K562 (cell line): ENCODE results near the gene EPN2. TPM values are rescaled to one million over a fixed set of nuclear protein-coding genes. Genes with fewer than 3 reads are reported as not detected.

Source experiments
- ATAC-seq: fragments of 200-7000 bp; cut with Tn5 transposase; 3 replicates; pipeline ENCODE4 v1.9.1; 2020; ENCODE audit warnings: moderate library complexity
- BruUV-seq: library from RNA; stranded (reverse); fragments of 400-500 nt; replicated peaks from 2 replicates; lab custom pipeline; 2021; lab: Mats Ljungman, UMichigan
- CTCF ChIA-PET: fragments of 300-600 bp; formaldehyde crosslinking; extraction: SDS; loops from one replicate; lab custom pipeline; 2021; ENCODE audit warnings: low intra/inter-chr PET ratio; lab: Yijun Ruan, JAX
- POLR2A ChIA-PET: fragments of 300-600, 350-650 bp; sonication (Branson Sonifier 250); formaldehyde crosslinking; extraction: SDS; loops from one replicate; lab custom pipeline; 2021; ENCODE audit warnings: antibody characterized with exemption, inconsistent platforms; lab: Yijun Ruan, JAX
- DNase-seq, 4 experiments: peaks; one replicate each; pipeline versions ENCODE4 v3.0.0 to v3.0.0-alpha.2; 2011 to 2018; ENCODE audit warnings: low spot score in 3 of 4, mixed read lengths in 3 of 4; ENCODE audit errors: extremely low read depth in 1 of 4
- FAIRE-seq: peaks from 2 replicates; lab custom pipeline; 2011; peaks lifted over from hg19 to GRCh38; lab: Jason Lieb, UNC
- H2AFZ ChIP-seq: 2 replicates; pipeline ENCODE4 v1.6.0; 2011; ENCODE audit warnings: low read depth, low read length, control low read depth, inconsistent platforms
- H3K27ac ChIP-seq: fragments of 200-600 bp; 3 replicates; pipeline ENCODE4 v1.8.0; 2011; ENCODE audit warnings: low read depth, mild to moderate bottlenecking, control low read depth, inconsistent platforms, low read length, moderate library complexity, mixed read lengths; ENCODE audit errors: extremely low read depth
- H3K27me3 ChIP-seq, 2 experiments: fragments of 300-600 bp in 1 of 2; 2 replicates in 1 of 2; 3 replicates in 1 of 2; pipeline versions ENCODE4 v1.6.0 to v1.8.0; 2011; ENCODE audit warnings: inconsistent platforms in 2 of 2, low read length in 2 of 2, mild to moderate bottlenecking in 1 of 2, mixed read lengths in 1 of 2, moderate library complexity in 1 of 2; ENCODE audit not compliant: control insufficient read depth in 2 of 2, insufficient read depth in 2 of 2
- H3K36me3 ChIP-seq: fragments of 300-600 bp; 3 replicates; pipeline ENCODE4 v1.8.0; 2011; ENCODE audit warnings: mild to moderate bottlenecking, low read length, inconsistent platforms; ENCODE audit not compliant: control insufficient read depth, insufficient read depth
- H3K4me1 ChIP-seq, 2 experiments: fragments of 200-600 bp in 1 of 2; replicated peaks in 1 of 2; 2 replicates in 1 of 2; 3 replicates in 1 of 2; pipeline versions ENCODE4 v1.5.1 to v1.8.0; 2011; ENCODE audit warnings: inconsistent platforms in 2 of 2, low read length in 2 of 2, mild to moderate bottlenecking in 1 of 2, mixed read lengths in 1 of 2, moderate library complexity in 1 of 2; ENCODE audit not compliant: control insufficient read depth in 2 of 2, insufficient read depth in 2 of 2
- H3K4me2 ChIP-seq: 2 replicates; pipeline ENCODE4 v1.6.1; 2011; ENCODE audit warnings: low read length, control low read depth, inconsistent platforms, mixed read lengths; ENCODE audit not compliant: insufficient read depth
- H3K4me3 ChIP-seq: fragments of 200-600 bp; sonication (generic), shearing (Covaris generic); 2 replicates; pipeline ENCODE4 v1.5.1; 2016; ENCODE audit warnings: control low read depth, inconsistent platforms
- H3K79me2 ChIP-seq: fragments of 200-600 bp; 3 replicates; pipeline ENCODE4 v1.8.0; 2011; ENCODE audit warnings: low read length, inconsistent platforms; ENCODE audit not compliant: control insufficient read depth, insufficient read depth
- H3K9ac ChIP-seq, 2 experiments: 2 replicates each; pipeline versions ENCODE4 v1.6.0 to v1.6.1; 2011; ENCODE audit warnings: low read depth in 2 of 2, low read length in 2 of 2, control low read depth in 1 of 2, inconsistent platforms in 1 of 2, mild to moderate bottlenecking in 1 of 2, mixed read lengths in 1 of 2; ENCODE audit not compliant: insufficient read depth in 1 of 2
- H3K9me1 ChIP-seq: one replicate; pipeline ENCODE4 v1.6.0; 2011; ENCODE audit warnings: inconsistent platforms, mild to moderate bottlenecking, low read length, moderate library complexity; ENCODE audit not compliant: control insufficient read depth, insufficient read depth
- H3K9me3 ChIP-seq: replicated peaks from 2 replicates; pipeline ENCODE4 v1.5.1; 2011; ENCODE audit warnings: low read depth, low read length, inconsistent platforms; ENCODE audit not compliant: control insufficient read depth, insufficient read depth
- H4K20me1 ChIP-seq: replicated peaks from 2 replicates; pipeline ENCODE4 v1.6.1; 2011; ENCODE audit warnings: low read length, inconsistent platforms, mixed read lengths; ENCODE audit not compliant: control insufficient read depth, insufficient read depth
- ARHGAP35 ChIP-seq: fragments of 450-650 bp; IDR thresholded peaks from 2 replicates; pipeline ENCODE4 v1.6.1; 2018; ENCODE audit not compliant: partially characterized antibody
- ARID1B ChIP-seq: fragments of 450-650 bp; IDR thresholded peaks from 2 replicates; pipeline ENCODE4 v1.6.1; 2016; ENCODE audit warnings: antibody characterized with exemption, mild to moderate bottlenecking, inconsistent platforms
- ASH1L ChIP-seq: fragments of 450-650 bp; IDR thresholded peaks from 2 replicates; pipeline ENCODE4 v1.6.1; 2018; ENCODE audit warnings: borderline replicate concordance, mild to moderate bottlenecking, low read depth; ENCODE audit not compliant: partially characterized antibody
- CBFA2T2 ChIP-seq: fragments of 450-650 bp; conservative IDR thresholded peaks from 2 replicates; pipeline ENCODE4 v1.6.1; 2017; ENCODE audit warnings: mild to moderate bottlenecking
- DPF2 ChIP-seq: fragments of 450-650 bp; IDR thresholded peaks from 2 replicates; pipeline ENCODE4 v1.6.1; 2016
- FOXA1 ChIP-seq: fragments of 450-650 bp; IDR thresholded peaks from 2 replicates; pipeline ENCODE4 v1.6.1; 2016; ENCODE audit warnings: mild to moderate bottlenecking, borderline replicate concordance
- IRF2 ChIP-seq: sonication (generic); formaldehyde crosslinking; IDR thresholded peaks from 2 replicates; pipeline ENCODE4 v1.8.1; 2022; ENCODE audit warnings: mild to moderate bottlenecking, missing genetic modification reagents
- NCOR1 ChIP-seq: fragments of 450-650 bp; IDR thresholded peaks from 2 replicates; pipeline ENCODE4 v1.6.1; 2016; ENCODE audit warnings: mild to moderate bottlenecking, moderate library complexity
- NFIC ChIP-seq: fragments of 450-650 bp; IDR thresholded peaks from 2 replicates; pipeline ENCODE4 v1.6.1; 2017; ENCODE audit warnings: mild to moderate bottlenecking, inconsistent platforms
- PHF20 ChIP-seq: fragments of 450-650 bp; IDR thresholded peaks from 2 replicates; pipeline ENCODE4 v1.6.1; 2018; ENCODE audit not compliant: partially characterized antibody
- POLR3G ChIP-seq: IDR thresholded peaks from 2 replicates; pipeline ENCODE4 v1.6.1; 2011; ENCODE audit not compliant: insufficient read length, insufficient replicate concordance; ENCODE audit errors: extremely low read depth
- SMARCA4 ChIP-seq: fragments of 450-650 bp; IDR thresholded peaks from 2 replicates; pipeline ENCODE4 v1.6.1; 2016
- SREBF2 ChIP-seq: sonication (generic); formaldehyde crosslinking; IDR thresholded peaks from 2 replicates; pipeline ENCODE4 v1.4.0; 2020; ENCODE audit warnings: mild to moderate bottlenecking, missing genetic modification reagents
- STAT5A ChIP-seq: IDR thresholded peaks from 2 replicates; pipeline ENCODE4 v1.6.1; 2012; ENCODE audit warnings: low read length, inconsistent platforms, borderline replicate concordance
- TAL1 ChIP-seq: fragments of 450-650 bp; IDR thresholded peaks from 2 replicates; pipeline ENCODE4 v1.6.1; 2016; ENCODE audit warnings: mild to moderate bottlenecking
- TCF3 ChIP-seq: sonication (generic); formaldehyde crosslinking; IDR thresholded peaks from 2 replicates; pipeline ENCODE4 v1.4.0; 2020; ENCODE audit warnings: mild to moderate bottlenecking, missing genetic modification reagents
- TEAD4 ChIP-seq, 2 experiments: sonication (generic) in 1 of 2; formaldehyde crosslinking in 1 of 2; IDR thresholded peaks; 2 replicates each; pipeline versions ENCODE4 v1.6.1 to v1.8.0; 2012 to 2022; ENCODE audit warnings: borderline replicate concordance in 1 of 2, inconsistent platforms in 1 of 2, low read length in 1 of 2, mild to moderate bottlenecking in 1 of 2, missing genetic modification reagents in 1 of 2
- ZNF239 ChIP-seq: fragments of 250-450 bp; sonication (Bioruptor Pico); IDR thresholded peaks from 2 replicates; pipeline ENCODE4 v1.4.0; 2020; ENCODE audit warnings: mild to moderate bottlenecking
- ZZZ3 ChIP-seq: fragments of 450-650 bp; IDR thresholded peaks from 2 replicates; pipeline ENCODE4 v1.6.1; 2016; ENCODE audit warnings: antibody characterized with exemption, mild to moderate bottlenecking, moderate library complexity
- WGBS: fragments of 100-300 bp; shearing (Covaris generic); methylation state at CpG from one replicate; pipeline ENCODE4 v1.1.6; 2016; ENCODE audit warnings: low coverage, mixed read lengths; ENCODE audit not compliant: insufficient coverage; ENCODE audit errors: missing lambda C conversion rate; 5-methylcytosine and 5-hydroxymethylcytosine counted together
- in situ Hi-C: fragments of 300-500 bp; cut with MboI; formaldehyde crosslinking; loops from 4 replicates; pipeline ENCODE4 v1.15.0; 2018; ENCODE audit warnings: inconsistent platforms, mixed read lengths
- intact Hi-C: fragments of 100-400 bp; cut with micrococcal nuclease; formaldehyde crosslinking; loops from 2 replicates; pipeline ENCODE4 v1.14.2; 2022
- polyA plus RNA-seq, 8 experiments: library from polyadenylated mRNA; depleted of rRNA in 4 of 8; stranded (reverse) in 5 of 8; unstranded in 3 of 8; fragments of >200 nt; fragmentation: Nextera tagmentation in 2 of 8; fragmentation: Illumina TruSeq in 1 of 8; extraction: Ambion mirVana in 2 of 8; extraction: Trizol in 1 of 8; gene quantifications; 2 replicates each; pipeline versions ENCODE4 v1.2.1 to v1.2.3, GENCODE V29; 2011 to 2014; ENCODE audit warnings: inconsistent platforms in 1 of 8, missing spikeins in 1 of 8
- total RNA-seq, 7 experiments: library from RNA; depleted of rRNA in 6 of 7; stranded (reverse); fragments of >200 nt in 6 of 7; fragmentation: Illumina TruSeq in 2 of 7; extraction: Trizol in 2 of 7; gene quantifications; 2 replicates each; pipeline versions ENCODE4 v1.2.1 to v1.2.3, GENCODE V29; 2011 to 2021; ENCODE audit warnings: low replicate concordance in 1 of 7
- TF ChIP-seq, protein P1 (sequence below): fragments of 450-650 bp; IDR thresholded peaks from 2 replicates; pipeline ENCODE4 v1.6.1; 2017; ENCODE audit warnings: antibody characterized with exemption, mild to moderate bottlenecking

EPN2 gene
- total and polyA plus RNA-seq, 9 of the 15 experiments (the other 6 are each of a cell fraction or from before 2014, with no cell fraction given), result 1.0 to 12.9 (median 8.9) TPM

DNA sequence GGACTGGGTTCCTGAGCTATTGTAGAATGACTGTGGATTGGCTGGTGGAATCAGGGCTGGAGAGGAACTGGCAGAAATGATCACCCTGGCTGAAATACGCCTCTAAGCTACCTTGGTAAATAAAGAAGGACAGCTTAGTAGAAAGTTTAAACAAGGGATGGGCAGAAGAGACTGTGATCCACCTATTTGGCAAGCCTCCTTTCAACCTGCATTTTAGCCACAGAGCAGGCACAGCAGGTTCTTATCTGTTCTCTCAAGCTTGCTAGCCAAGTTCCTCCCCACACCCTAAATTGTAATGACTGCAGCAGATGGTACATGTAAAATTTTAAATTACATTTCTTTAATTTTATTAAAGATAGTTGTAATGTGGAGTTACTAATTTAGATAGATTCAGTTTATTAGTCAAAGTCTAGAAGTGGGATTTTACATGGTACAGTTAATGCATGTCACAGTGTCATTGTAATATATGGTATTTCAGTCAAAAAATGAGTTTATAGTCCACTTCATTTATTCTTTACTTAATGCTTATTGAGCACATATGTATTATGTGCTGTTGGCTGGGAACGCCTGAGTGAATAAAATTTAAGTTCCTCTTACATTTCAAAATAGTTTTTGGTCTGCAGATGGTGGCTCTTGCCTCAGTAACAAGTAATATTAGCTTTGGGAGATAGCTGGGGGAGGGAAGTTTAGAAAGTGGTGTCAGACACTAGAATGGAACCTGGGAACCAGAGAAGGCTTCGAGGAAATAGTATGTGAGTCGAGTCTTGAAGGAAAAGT is 11.2 kb downstream of the EPN2 start:
- intact Hi-C loops, result no loop called here
- Histone ChIP-seq H3K27ac (no peak overlapping the region; the same call in 2 of the 3 replicates), H3K9ac (peak overlapping the region in 1 of 2 experiments; percentile 9; a peak in 1 of 4 replicates), H2AFZ (no peak overlapping the region), H3K79me2 (peaks cover 22% of the 10 kb centered on the region), H4K20me1 (peaks cover 15% of the 10 kb centered on the region; the same call in 1 of the 2 replicates), H3K9me3 (no peaks in the 10 kb centered on the region), H3K36me3 (0 out of 3 replicates have a peak, but pooled peaks cover 4% of the 10 kb centered on the region), H3K4me2 (peak overlapping the region; percentile 18; the same call in 1 of the 2 replicates), H3K4me1 (peaks cover 12 to 28% of the 10 kb centered on the region in 2 experiments; a peak in 4 of 5 replicates), H3K27me3 (no peaks in the 10 kb centered on the region), H3K4me3 (no peak overlapping the region), H3K9me1 (peaks cover 2% of the 10 kb centered on the region)
- ChIA-PET POLR2A (interaction anchor here (0.8 to 3.6 kb wide), 3 partner anchors 10 to 114 kb away, joined by 6 to 16 read pairs (median 7); partner anchors contain the start of gene B9D1), CTCF (no interaction called here)
- ATAC-seq (peak; percentile 89), DNase-seq (peak; percentile 31 to 61 (median 52)), FAIRE-seq (peak; percentile 80)
- in situ Hi-C loops, result loop anchor here (10.0 kb wide), 1 partner anchor 144 kb away; no protein-coding TSS in a partner anchor
- 19% methylated on average over 4 of the region's 4 CpGs for whole genome bisulfite sequencing
- BruUV-seq, result no TSS peak
- TF ChIP-seq ARHGAP35 (no peak), NCOR1 (peak; percentile 25; the same call in 1 of the 2 replicates), POLR3G (no peak), IRF2 (no peak), SREBF2 (no peak), FOXA1 (no peak), ZNF239 (CRISPR knock-in tag) (no peak), ASH1L (no peak), TCF3 (CRISPR knock-in tag) (peak; percentile 63), ZZZ3 (no peak), TAL1 (peak; percentile 41; the same call in 1 of the 2 replicates), DPF2 (peak; percentile 15; the same call in 1 of the 2 replicates), TEAD4 (IDR thresholded peaks at IDR 0.05; ENCODE audit: low read length) (peak; percentile 69; the same call in 1 of the 2 replicates), TEAD4 (CRISPR knock-in tag; IDR thresholded peaks at IDR 0.05; ENCODE audit: borderline replicate concordance) (no peak), PHF20 (no peak), CBFA2T2 (peak; percentile 54; the same call in 1 of the 2 replicates), ARID1B (peak; percentile 66), SMARCA4 (peak; percentile 28; the same call in 1 of the 2 replicates), NFIC (0 out of 2 replicates have a peak, but pooled peaks have one; percentile 22), STAT5A (0 out of 2 replicates have a peak, but pooled peaks have one; percentile 16)
- TF ChIP-seq, protein P1, sequence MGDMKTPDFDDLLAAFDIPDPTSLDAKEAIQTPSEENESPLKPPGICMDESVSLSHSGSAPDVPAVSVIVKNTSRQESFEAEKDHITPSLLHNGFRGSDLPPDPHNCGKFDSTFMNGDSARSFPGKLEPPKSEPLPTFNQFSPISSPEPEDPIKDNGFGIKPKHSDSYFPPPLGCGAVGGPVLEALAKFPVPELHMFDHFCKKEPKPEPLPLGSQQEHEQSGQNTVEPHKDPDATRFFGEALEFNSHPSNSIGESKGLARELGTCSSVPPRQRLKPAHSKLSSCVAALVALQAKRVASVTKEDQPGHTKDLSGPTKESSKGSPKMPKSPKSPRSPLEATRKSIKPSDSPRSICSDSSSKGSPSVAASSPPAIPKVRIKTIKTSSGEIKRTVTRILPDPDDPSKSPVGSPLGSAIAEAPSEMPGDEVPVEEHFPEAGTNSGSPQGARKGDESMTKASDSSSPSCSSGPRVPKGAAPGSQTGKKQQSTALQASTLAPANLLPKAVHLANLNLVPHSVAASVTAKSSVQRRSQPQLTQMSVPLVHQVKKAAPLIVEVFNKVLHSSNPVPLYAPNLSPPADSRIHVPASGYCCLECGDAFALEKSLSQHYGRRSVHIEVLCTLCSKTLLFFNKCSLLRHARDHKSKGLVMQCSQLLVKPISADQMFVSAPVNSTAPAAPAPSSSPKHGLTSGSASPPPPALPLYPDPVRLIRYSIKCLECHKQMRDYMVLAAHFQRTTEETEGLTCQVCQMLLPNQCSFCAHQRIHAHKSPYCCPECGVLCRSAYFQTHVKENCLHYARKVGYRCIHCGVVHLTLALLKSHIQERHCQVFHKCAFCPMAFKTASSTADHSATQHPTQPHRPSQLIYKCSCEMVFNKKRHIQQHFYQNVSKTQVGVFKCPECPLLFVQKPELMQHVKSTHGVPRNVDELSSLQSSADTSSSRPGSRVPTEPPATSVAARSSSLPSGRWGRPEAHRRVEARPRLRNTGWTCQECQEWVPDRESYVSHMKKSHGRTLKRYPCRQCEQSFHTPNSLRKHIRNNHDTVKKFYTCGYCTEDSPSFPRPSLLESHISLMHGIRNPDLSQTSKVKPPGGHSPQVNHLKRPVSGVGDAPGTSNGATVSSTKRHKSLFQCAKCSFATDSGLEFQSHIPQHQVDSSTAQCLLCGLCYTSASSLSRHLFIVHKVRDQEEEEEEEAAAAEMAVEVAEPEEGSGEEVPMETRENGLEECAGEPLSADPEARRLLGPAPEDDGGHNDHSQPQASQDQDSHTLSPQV, result no peak
